ENCODE measurements around the gene MRPL52.

The MRPL52 gene

DNA sequence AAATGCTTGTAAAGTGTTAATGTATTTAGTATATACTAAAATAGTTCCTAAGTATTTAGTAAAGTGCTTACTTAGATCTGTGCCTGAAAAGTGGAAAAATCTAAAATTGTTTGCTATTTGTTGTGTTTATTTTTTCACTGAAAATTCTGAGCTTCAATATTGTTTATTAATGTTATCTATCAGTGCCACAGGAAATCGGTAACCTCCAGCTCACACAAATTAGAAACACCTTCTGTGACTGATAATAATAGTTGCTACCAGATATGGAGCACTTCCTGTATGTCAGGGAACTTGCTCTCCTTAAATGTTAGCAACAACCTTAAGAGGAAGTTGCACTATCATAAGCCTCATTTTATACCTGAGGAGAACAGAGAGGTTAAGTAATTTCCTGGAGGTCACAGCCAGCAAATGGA lies 41.1 kb downstream of the MRPL52 start:
- TF ChIP-seq RAD21 (IDR thresholded peaks at IDR 0.05; ENCODE audit: low read depth) (no peak), FOXM1 (IDR thresholded peaks at IDR 0.05; ENCODE audit: borderline replicate concordance, low read depth) (no peak), CEBPB (IDR thresholded peaks at IDR 0.05) (no peak), TCF12 (IDR thresholded peaks at IDR 0.05; ENCODE audit: low read depth) (no peak), TEAD4 (IDR thresholded peaks at IDR 0.05) (no peak), NFIC (IDR thresholded peaks at IDR 0.05) (no peak), YY1 (IDR thresholded peaks at IDR 0.05; ENCODE audit: low read depth) (no peak), ZBTB7A (IDR thresholded peaks at IDR 0.05; ENCODE audit: low read depth) (no peak), CREB1 (IDR thresholded peaks at IDR 0.05; ENCODE audit: low read depth) (no peak), TAF1 (IDR thresholded peaks at IDR 0.05; ENCODE audit: low read depth) (no peak)
- TF ChIP-seq, protein P1, sequence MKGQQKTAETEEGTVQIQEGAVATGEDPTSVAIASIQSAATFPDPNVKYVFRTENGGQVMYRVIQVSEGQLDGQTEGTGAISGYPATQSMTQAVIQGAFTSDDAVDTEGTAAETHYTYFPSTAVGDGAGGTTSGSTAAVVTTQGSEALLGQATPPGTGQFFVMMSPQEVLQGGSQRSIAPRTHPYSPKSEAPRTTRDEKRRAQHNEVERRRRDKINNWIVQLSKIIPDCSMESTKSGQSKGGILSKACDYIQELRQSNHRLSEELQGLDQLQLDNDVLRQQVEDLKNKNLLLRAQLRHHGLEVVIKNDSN (IDR thresholded peaks at IDR 0.05): no peak
- TF ChIP-seq, protein P2, sequence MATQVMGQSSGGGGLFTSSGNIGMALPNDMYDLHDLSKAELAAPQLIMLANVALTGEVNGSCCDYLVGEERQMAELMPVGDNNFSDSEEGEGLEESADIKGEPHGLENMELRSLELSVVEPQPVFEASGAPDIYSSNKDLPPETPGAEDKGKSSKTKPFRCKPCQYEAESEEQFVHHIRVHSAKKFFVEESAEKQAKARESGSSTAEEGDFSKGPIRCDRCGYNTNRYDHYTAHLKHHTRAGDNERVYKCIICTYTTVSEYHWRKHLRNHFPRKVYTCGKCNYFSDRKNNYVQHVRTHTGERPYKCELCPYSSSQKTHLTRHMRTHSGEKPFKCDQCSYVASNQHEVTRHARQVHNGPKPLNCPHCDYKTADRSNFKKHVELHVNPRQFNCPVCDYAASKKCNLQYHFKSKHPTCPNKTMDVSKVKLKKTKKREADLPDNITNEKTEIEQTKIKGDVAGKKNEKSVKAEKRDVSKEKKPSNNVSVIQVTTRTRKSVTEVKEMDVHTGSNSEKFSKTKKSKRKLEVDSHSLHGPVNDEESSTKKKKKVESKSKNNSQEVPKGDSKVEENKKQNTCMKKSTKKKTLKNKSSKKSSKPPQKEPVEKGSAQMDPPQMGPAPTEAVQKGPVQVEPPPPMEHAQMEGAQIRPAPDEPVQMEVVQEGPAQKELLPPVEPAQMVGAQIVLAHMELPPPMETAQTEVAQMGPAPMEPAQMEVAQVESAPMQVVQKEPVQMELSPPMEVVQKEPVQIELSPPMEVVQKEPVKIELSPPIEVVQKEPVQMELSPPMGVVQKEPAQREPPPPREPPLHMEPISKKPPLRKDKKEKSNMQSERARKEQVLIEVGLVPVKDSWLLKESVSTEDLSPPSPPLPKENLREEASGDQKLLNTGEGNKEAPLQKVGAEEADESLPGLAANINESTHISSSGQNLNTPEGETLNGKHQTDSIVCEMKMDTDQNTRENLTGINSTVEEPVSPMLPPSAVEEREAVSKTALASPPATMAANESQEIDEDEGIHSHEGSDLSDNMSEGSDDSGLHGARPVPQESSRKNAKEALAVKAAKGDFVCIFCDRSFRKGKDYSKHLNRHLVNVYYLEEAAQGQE (IDR thresholded peaks at IDR 0.05; ENCODE audit: low read depth): no peak

DNA sequence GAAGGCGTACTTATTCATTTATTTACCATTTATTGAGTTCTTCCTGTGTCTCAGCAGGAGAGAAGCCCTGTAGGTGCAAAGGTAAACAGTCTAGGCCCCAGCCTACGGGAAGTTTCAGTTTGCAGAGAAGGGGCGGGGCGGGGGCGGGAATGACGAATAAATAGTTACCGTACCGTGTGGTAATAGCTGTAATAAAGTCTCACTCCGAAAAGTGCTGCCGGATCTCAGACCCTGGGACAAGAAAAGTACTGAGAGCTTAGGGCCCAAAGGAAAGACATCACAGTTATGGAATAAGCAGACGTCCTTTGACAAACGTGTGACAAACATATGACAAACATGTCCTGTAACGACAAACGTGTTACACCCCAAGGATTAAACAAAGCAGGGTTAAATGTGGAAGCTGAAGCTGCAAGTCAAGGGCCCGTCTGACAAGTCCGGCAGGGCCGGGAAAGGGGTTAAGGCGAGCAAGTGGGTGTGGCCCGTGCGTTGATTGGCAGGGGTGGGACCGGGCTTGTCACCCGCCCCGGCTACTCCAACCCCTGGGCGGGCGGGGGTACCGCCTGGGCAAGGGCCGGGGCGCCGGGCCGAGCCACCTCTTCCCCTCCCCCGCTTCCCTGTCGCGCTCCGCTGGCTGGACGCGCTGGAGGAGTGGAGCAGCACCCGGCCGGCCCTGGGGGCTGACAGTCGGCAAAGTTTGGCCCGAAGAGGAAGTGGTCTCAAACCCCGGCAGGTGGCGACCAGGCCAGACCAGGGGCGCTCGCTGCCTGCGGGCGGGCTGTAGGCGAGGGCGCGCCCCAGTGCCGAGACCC lies 41.7 kb downstream of the MRPL52 start, which contains the start of gene LRP10:
Gene LRP10 (plus strand): TSS at position 517 of the 809 bp plus-strand sequence. CDS start 564 bp downstream, outside the sequence.
- TF ChIP-seq, protein P1 (IDR thresholded peaks at IDR 0.05): no peak; the same call in 1 of the 2 replicates
- 0 out of 2 replicates have a peak, but pooled peaks have one; percentile 10 for TF ChIP-seq NFIC (IDR thresholded peaks at IDR 0.05)
- TF ChIP-seq TCF12 (IDR thresholded peaks at IDR 0.05; ENCODE audit: low read depth): no peak; the same call in 1 of the 2 replicates
- TF ChIP-seq, protein P2 (IDR thresholded peaks at IDR 0.05; ENCODE audit: low read depth): no peak
- no peak for TF ChIP-seq CEBPB (IDR thresholded peaks at IDR 0.05)
- TF ChIP-seq TEAD4 (IDR thresholded peaks at IDR 0.05): peak; percentile 28
- TF ChIP-seq ZBTB7A (IDR thresholded peaks at IDR 0.05; ENCODE audit: low read depth): peak; percentile 81; the same call in 1 of the 2 replicates
- TF ChIP-seq, protein P3, sequence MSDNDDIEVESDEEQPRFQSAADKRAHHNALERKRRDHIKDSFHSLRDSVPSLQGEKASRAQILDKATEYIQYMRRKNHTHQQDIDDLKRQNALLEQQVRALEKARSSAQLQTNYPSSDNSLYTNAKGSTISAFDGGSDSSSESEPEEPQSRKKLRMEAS (IDR thresholded peaks at IDR 0.05): no peak; the same call in 1 of the 2 replicates
- peak; percentile 29; the same call in 1 of the 2 replicates for TF ChIP-seq EGR1 (IDR thresholded peaks at IDR 0.05)
- TF ChIP-seq EP300 (IDR thresholded peaks at IDR 0.05; ENCODE audit: borderline replicate concordance): no peak
- peak; percentile 44; the same call in 1 of the 2 replicates for TF ChIP-seq FOXM1 (IDR thresholded peaks at IDR 0.05; ENCODE audit: borderline replicate concordance, low read depth)
- TF ChIP-seq YY1 (IDR thresholded peaks at IDR 0.05; ENCODE audit: low read depth): no peak
- TF ChIP-seq TAF1 (IDR thresholded peaks at IDR 0.05; ENCODE audit: low read depth): no peak
- TF ChIP-seq CREB1 (IDR thresholded peaks at IDR 0.05; ENCODE audit: low read depth): no peak
- no peak for TF ChIP-seq RAD21 (IDR thresholded peaks at IDR 0.05; ENCODE audit: low read depth)

DNA sequence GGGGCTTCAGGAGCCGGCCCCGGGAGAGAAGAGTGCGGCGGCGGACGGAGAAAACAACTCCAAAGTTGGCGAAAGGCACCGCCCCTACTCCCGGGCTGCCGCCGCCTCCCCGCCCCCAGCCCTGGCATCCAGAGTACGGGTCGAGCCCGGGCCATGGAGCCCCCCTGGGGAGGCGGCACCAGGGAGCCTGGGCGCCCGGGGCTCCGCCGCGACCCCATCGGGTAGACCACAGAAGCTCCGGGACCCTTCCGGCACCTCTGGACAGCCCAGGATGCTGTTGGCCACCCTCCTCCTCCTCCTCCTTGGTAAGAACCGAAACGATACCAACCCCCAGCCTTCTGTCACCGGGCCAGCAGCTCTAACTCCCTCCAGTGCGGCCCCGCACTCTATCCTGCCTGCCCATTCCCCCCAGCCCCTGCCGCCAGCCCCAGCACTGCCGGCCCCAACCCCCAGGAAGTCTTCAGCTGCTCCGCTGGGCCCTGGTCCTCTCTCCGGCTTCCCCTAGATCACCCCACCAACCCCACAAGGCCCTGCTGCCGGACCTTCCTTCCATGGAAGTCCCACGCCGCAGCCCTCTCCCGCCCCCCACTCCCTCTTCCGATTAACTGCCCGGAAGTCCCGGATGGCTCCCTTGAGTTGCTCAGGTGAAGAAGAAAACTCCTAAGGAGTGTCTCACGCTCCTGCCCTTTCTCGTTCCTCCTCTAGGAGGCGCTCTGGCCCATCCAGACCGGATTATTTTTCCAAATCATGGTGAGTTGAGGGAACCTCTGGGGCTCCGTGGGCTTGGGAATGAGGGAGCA lies 42.5 kb downstream of the MRPL52 start:
- TF ChIP-seq RAD21 (IDR thresholded peaks at IDR 0.05; ENCODE audit: low read depth) (peak; percentile 81), YY1 (IDR thresholded peaks at IDR 0.05; ENCODE audit: low read depth) (peak; percentile 43; the same call in 1 of the 2 replicates), TAF1 (IDR thresholded peaks at IDR 0.05; ENCODE audit: low read depth) (peak; percentile 44; the same call in 1 of the 2 replicates), TEAD4 (IDR thresholded peaks at IDR 0.05) (no peak), ZBTB7A (IDR thresholded peaks at IDR 0.05; ENCODE audit: low read depth) (peak; percentile 82; the same call in 1 of the 2 replicates)
- TF ChIP-seq, protein P3 (IDR thresholded peaks at IDR 0.05): peak; percentile 43; the same call in 1 of the 2 replicates

DNA sequence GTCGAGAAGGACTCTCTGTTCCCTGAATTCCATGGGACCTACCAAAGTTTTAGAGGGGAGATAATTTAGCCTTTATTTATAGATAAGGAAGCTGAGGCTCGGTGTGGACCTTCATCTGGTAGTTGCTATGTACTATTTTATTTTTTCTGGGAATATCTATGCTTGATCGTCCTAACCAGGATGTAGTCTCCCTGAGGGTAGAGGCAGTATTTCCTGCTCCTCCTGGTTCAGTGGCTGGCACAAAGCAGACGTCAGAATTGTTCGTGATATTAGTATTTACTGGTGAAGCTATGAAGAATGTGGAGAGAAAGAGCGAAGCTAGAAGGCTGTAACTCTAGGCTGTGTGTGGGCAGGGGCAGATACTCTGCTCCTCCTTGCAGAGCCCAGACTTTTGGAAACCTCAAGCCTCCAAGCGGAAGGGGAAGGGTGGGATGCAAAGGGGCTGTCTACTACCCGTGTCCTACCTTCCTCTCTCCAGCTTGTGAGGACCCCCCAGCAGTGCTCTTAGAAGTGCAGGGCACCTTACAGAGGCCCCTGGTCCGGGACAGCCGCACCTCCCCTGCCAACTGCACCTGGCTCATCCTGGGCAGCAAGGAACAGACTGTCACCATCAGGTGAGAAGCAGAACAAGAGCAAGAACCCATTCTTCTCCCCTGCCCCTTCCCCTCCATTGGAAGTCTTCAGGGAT lies 43.3 kb downstream of the MRPL52 start:
- TF ChIP-seq TAF1 (IDR thresholded peaks at IDR 0.05; ENCODE audit: low read depth) (no peak), CREB1 (IDR thresholded peaks at IDR 0.05; ENCODE audit: low read depth) (no peak), EP300 (IDR thresholded peaks at IDR 0.05; ENCODE audit: borderline replicate concordance) (no peak), YY1 (IDR thresholded peaks at IDR 0.05; ENCODE audit: low read depth) (no peak), NFIC (IDR thresholded peaks at IDR 0.05) (no peak), CEBPB (IDR thresholded peaks at IDR 0.05) (no peak), EGR1 (IDR thresholded peaks at IDR 0.05) (no peak), FOXM1 (IDR thresholded peaks at IDR 0.05; ENCODE audit: borderline replicate concordance, low read depth) (no peak), RAD21 (IDR thresholded peaks at IDR 0.05; ENCODE audit: low read depth) (no peak), TCF12 (IDR thresholded peaks at IDR 0.05; ENCODE audit: low read depth) (no peak), ZBTB7A (IDR thresholded peaks at IDR 0.05; ENCODE audit: low read depth) (no peak), TEAD4 (IDR thresholded peaks at IDR 0.05) (no peak)
- TF ChIP-seq, protein P3 (IDR thresholded peaks at IDR 0.05): no peak
- TF ChIP-seq, protein P1 (IDR thresholded peaks at IDR 0.05): no peak
- TF ChIP-seq, protein P2 (IDR thresholded peaks at IDR 0.05; ENCODE audit: low read depth): no peak
